Measurements from ENCODE around the gene TMEM63C.
"Not testable (repeated sequence)": the region's sequence is repeated elsewhere in the genome, so short reads cannot be mapped to it uniquely, and the experiment has no call there.

Gene TMEM63C

DNA sequence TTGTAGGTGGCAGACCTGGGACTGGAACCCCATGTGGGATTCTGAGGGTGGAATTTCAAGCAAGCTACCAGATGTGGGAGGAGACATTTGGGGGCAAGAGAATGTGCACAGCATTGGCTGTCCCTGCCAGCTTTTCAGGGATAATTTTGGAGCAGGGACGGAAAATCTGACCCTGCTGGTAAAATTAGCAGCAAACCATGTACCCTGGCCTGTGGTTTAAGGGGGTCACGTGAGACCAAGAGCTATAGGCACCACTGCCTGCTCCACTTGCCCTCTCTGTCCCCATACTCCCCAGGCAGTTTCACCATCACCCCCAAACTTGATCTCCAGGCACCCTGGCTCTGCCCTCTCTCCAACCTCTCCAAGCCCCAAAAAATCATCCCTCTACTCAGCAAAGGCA, 26.5 kb upstream of the TMEM63C start:
- DNase-seq = no peak

DNA sequence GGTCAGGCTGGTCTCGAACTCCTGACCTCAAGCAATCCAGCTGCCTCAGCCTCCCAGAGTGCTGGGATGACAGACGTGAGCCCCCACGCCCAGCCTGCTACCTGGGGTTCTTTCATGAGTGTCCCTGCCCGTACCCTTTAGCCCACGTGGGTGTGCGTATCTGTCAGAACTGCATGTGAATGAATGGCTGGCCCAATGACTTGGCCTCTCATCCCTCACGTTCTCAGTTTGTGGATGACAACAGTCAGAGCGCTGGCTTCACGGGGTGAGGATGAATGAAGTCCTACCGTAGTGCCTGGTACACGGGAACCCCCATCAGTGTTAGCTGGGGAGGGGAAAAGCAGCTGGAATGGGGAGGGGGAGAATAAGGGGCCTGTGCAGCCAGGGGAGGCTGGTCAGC, 23.9 kb upstream of the TMEM63C start:
- DNase-seq = no peak

DNA sequence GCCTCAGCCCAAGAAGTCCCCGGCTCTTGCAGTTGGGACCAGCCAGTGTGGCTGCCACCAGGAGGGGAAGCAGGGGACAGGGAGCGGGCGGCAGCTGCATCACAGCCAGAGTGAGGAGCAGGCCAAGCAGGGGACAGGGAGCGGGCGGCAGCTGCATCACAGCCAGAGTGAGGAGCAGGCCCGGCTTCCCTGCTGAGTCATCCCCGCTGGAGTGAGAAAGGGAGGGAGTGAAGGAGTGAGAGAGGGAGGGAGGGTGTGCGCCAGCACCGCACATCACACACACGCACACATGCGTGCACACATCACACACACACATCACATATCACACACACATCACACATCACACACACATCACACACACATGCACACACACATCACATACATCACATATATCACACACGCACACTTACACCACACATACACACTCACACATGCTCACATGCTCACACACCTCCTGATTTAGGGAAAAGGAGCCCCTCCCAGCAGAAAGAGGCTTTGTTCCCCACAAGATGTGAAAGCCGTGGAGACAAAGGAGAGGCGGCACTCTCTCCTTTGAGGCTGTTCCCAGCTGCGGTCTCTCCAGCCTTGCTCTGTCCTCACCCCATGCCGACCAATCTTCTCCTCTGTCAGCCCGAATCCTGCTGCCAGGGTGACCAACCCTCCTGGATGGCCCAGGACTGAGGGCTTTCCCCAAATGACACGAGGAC, 23.3 kb upstream of the TMEM63C start:
- DNase-seq = no peak

DNA sequence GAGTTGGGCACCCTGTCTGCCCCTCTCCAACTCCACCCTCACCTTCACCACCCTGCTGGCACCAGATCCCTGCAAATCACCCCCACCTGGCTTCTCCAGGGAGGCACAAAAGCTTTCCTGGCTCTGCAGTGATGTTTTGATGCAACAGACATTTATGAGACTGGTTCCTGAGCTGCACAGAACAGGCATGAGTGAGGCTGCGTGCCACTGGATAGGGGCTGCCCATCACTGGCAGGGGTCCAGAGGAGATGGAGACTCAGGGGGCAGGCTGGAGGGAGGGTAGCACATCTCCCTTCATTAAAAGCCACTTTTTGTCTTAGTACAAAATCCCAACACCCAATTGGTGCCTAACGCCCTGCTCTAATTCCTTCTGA, 22.7 kb upstream of the TMEM63C start:
- DNase-seq = no peak

GRCh38 chr14:77161011-77161410, 20.6 kb upstream of the TMEM63C start:
- no peak for DNase-seq

DNA sequence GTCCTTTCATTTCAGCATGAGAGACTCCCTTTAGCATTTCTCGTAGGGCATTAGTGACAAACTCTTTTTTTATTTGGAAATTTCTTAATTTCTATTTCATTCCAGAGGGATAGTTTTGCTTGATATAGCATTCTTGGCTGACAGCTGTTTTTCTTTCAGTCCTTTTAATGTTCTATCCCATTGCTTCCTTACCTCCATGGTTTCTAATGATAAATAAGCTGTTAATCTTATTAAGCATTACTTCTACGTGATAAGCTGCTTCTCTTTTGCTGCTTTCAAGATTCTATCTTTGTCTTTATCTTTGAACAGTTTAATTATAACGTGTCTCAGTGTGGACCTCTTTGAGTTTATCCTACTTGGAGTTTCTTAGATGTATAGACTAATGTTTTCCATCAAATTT, 11.6 kb upstream of the TMEM63C start:
- no peak for DNase-seq

DNA sequence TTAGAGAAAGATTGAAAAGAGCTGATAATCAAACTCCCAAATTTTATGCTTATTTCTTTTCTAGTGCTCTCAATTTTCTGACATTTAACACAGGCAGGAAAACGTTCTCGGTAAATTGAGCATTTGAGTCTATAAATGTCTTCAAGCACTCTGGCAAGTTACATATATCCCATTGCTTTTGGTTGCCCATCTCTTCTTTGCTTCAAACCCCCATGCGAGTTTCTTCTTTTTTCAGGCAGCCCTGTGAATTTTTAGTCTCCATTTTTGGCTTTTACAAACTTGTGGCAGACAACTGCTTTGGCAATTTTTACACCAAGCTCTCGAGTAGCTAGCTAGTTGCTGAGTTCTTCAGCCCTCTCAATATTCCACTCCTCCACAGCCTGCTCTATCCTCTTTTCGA, 8.7 kb upstream of the TMEM63C start:
- DNase-seq = no peak

DNA sequence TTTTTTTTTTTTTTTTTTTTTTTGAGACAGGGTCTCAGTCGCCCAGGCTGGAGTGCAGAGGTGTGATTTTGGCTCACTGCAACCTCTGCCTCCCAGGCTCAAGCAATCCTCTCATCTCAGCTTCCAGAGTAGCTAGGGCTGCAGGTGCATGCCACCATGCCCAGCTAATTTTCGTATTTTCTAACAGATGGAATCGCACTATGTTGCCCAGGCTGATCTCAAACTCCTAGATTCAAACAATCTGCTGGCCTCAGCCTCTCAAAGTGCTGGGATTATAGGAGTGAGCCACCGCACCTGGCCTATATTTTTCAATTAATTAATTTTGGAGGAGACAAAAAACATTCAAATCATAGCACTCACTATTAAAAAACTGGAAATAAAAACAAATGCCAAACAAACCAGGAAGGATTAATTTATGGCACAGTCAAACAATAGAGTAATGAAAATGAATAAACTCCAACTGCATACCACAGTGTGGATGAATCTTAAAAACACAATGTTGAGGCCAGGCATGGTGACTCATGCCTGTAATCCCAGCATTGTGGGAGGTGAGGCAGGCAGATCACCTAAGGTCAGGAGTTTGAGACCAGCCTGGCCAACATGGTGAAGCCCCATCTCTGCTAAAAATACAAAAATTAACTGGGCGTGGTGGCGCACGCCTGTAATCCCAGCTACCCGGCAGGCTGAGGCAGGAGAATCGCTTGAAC, 7.5 kb upstream of the TMEM63C start:
- not testable (repeated sequence) for DNase-seq

- DNase-seq = no peak
Measured at GRCh38 chr14:77175843-77176242, 5.8 kb upstream of the TMEM63C start.

GRCh38 chr14:77177702-77178101, 3.9 kb upstream of the TMEM63C start:
- DNase-seq = no peak

GRCh38 chr14:77178656-77179055, 2.9 kb upstream of the TMEM63C start:
- DNase-seq = no peak

DNA sequence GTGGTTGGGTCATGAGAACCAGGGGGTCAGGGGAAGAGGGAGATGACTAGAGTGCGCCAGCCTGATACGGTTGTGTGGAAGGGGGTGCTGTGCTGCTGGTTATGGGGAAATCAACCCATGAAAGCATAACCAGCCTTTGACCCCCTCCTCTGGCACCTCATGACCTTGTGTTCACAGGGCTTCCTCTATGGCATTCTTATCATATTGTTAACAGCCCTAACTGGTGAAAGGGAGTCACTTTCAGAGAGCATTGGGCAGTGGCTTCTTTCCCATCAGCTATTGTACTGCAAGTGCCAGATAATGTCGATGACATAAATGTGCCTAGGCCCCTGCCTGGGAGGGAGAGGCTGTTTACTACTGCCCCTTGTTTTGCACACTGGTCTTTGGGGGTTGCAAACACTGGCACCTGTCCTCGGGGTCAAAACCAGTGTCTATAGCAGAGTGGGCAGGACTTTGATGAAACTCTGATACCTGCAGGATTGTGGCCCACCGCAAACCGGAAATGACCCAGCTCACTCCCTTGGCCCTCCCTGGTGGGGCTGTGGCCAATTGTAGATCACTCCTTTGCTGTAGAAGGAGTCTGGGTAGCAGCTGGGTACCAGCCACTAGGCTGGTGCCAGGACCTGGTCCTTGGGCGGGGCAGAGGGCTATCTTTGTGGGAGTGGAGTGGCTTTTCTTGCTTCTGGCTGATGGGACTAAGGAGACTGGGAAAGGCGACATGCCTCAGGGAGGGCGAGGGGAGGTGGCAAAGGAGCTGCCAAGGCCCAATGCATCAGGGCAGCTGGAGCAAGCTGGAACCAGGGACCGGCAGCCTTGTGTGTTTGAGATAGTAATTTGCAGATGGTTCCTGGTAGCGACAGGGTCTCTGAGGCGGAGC, 634 bp upstream of the TMEM63C start:
- DNase-seq = no peak

GRCh38 chr14:77183896-77184295, 2.3 kb downstream of the TMEM63C start:
- no peak for DNase-seq

- no peak for DNase-seq
Measured at GRCh38 chr14:77184396-77185092, 2.9 kb downstream of the TMEM63C start.

DNA sequence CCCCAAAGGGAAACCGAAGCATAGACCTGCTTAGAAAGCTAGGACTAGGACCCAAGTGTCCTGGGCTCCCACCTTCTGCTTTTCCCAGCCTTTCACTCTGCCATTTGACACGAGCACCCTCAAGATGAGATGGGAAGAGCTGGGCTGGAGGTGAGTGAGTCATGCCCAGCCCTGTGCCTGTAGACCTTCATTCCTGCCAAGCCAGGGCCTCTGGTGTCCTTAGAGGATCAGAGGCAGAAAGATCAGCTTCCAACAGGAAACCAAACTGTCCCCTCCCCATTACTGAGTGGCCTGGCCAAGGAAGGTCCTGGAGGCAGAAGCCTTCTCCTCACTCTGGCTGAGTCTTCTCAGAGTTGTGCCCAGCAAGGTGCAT, 3.5 kb downstream of the TMEM63C start:
- DNase-seq = no peak

DNA sequence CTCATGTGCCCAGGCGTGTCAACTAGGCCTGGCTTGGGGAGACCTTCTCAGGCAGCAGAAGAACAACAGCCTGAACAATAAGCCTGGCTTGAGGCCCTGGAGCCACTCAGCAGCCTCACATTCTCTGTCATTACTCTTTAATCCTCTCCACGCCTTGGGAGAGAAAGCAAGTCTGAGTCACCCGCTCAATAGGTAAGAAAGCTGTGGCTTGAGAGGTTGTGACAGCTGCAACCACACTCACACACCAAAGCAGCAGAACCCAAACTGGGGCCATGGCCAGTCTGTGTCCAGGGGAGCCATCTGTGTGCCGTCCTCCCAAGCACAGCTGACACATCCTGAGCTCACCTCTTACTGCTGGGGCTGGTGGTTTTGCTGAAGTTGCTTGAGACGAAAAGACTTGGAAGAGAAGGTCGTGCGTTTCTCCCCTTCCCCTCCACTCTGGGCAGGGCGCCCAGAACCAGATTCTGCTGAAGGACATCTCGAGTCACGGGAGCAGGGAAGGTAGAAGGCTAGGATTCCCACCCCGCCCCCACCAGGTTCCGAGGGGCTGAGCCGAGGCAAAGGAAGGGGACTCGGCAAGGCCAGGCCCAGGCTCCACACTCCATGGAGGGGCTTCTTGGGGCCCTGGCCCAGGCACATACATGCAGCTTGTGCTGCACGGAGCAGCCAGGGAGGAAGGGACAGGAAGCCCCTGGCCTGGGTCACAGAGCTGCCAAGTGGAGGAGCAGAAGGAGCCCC, 5.5 kb downstream of the TMEM63C start:
- no peak for DNase-seq

GRCh38 chr14:77187649-77188012, 6.0 kb downstream of the TMEM63C start:
- no peak for DNase-seq

DNA sequence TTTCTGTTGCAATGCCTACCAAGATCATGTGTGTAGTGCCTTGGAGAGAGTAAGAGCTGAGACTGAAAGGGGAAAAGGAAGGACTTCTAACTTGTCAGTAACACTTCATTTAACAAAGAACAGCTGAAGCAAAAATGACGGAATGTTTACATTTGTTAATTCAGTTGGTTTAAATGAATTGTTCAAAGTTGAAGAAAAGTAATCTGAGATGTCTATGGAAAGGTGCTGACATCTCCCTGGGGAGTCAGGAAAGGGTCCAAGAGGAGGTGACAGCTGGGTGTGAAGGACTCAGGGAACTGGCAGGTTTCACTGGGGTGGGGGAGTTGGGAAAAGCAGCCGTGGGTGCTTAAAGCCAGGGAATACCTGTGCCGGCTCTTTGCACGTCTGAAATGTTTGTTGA, 7.9 kb downstream of the TMEM63C start:
- DNase-seq = no peak

DNA sequence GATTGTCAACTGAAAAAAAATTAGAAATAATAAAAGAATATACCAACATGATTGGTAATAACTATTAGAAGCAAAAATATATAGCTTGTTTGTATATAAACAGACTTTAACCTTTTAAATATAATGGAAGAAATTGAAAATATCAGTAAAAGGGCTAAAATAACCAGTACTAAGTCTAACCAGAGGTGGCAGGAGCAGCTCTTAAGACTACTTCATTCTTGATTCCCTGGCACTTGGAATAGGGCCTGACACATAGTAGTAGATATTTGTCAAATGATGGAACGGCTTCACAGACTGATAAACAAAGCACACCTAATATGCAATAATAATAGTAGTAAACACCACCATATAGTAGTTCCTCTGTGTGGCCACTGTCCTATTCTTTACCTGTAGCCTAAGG, 9.4 kb downstream of the TMEM63C start:
- no peak for DNase-seq

DNA sequence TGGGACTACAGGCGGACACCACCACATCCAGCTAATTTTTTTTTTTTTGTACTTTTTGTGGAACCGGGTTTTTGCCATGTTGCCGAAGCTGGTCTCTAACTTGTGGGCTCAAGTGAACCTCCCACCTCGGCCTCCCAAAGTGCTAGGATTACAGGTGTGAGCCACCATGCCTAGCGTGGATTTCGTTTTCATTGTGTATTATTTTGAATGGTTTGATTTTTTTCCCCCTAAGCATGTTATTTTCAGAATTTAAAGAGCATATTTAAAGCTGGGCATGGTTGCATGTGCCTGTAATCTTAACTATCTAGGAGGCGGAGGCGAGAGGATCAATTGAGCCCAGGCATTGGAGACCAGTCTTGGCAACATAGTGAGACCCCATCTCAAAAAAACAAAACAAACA, 13.1 kb downstream of the TMEM63C start:
- DNase-seq = no peak

DNA sequence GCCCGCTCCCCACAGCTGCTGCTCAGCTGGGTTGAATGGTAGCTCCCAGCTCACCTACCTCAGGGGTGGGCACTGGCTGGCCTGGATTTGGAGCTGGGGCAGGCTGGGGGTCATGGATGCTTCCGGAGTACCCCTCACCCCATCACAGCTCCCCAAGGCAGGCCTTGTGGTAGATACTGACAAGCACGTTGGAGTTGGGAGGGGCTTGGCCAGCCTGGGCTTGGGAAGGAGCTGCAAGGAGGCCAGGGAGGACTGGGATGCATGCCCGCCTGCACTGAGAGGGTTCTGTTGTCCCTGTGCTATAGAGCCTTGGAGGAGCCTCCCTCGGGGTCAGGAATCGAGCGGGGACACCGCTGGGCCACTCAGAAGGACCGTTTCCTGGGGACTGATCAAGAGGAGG, 14.2 kb downstream of the TMEM63C start:
- DNase-seq = no peak

DNA sequence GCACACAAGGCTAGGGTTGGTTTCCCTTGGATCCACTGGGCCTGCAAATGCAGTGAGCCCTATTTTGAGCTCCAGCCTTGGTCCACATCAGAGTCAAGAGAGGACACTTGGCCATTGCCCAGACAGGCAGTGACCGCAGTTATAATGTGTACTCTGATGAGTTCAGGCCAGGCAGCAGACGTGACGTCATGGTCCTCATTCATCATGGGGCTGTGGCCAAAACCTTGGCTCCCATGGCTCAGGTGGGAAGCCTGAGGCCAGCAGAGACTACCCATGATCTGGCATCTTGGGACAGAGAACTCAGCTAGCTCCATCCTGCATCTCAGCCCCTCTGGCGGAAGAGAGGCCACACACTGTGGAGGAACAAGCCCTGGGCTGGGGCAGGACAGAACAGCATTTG, 16.4 kb downstream of the TMEM63C start:
- DNase-seq = no peak

- no peak for DNase-seq
Measured at GRCh38 chr14:77198561-77198960, 17.0 kb downstream of the TMEM63C start.

All from KG1 (cell line).